ENCODE measurements around the gene RNF157.

RNF157 gene

GRCh38 chr17:76138896-76139752, 101.2 kb downstream of the RNF157 start:
- DNase-seq: no peak

- DNase-seq: no peak
These were observed 101.9 kb downstream of the RNF157 start for GRCh38 chr17:76138234-76138895.

GRCh38 chr17:76137351-76138233, 102.7 kb downstream of the RNF157 start:
- DNase-seq: no peak

GRCh38 chr17:76137001-76137350, 103.3 kb downstream of the RNF157 start:
- no peak for DNase-seq

- DNase-seq: no peak
These were observed 103.9 kb downstream of the RNF157 start for GRCh38 chr17:76136276-76137000.

- no peak for DNase-seq
These were observed 104.5 kb downstream of the RNF157 start for GRCh38 chr17:76135810-76136188.

- DNase-seq: no peak
These were observed 105.1 kb downstream of the RNF157 start for GRCh38 chr17:76134911-76135809.

- DNase-seq: no peak
These were observed 107.5 kb downstream of the RNF157 start for GRCh38 chr17:76132574-76133338.

- DNase-seq: no peak
These were observed 108.4 kb downstream of the RNF157 start for GRCh38 chr17:76131692-76132573.

GRCh38 chr17:76131051-76131691, 109.1 kb downstream of the RNF157 start:
- no peak for DNase-seq

GRCh38 chr17:76130473-76130872, 109.8 kb downstream of the RNF157 start:
- no peak for DNase-seq

- no peak for DNase-seq
These were observed 114.4 kb downstream of the RNF157 start for GRCh38 chr17:76125922-76126321.

- DNase-seq: no peak
These were observed 115.0 kb downstream of the RNF157 start for GRCh38 chr17:76125391-76125675.

GRCh38 chr17:76124582-76125390, 115.5 kb downstream of the RNF157 start:
- DNase-seq: no peak

GRCh38 chr17:76123749-76124581, 116.3 kb downstream of the RNF157 start:
- DNase-seq: no peak

- DNase-seq: no peak
These were observed 117.1 kb downstream of the RNF157 start for GRCh38 chr17:76123191-76123499.

GRCh38 chr17:76122431-76123190, 117.7 kb downstream of the RNF157 start:
- DNase-seq: no peak
